Neural cell (in vitro differentiated cells): ENCODE data around the gene NLN. TPM values are rescaled to one million over a fixed set of nuclear protein-coding genes. Genes with fewer than 3 reads are reported as not detected.

ENCODE experiments used
- H2AFZ ChIP-seq: fragments of 200-600, 300-800 bp; sonication (generic), shearing (Covaris generic); 2 replicates; pipeline ENCODE4 v1.6.0; 2014; ENCODE audit warnings: low read depth, mild to moderate bottlenecking, antibody characterized with exemption, low read length, moderate library complexity
- H3F3A ChIP-seq: fragments of 200-600 bp; shearing (Covaris generic); 2 replicates; pipeline ENCODE4 v1.6.1; 2016; ENCODE audit warnings: mild to moderate bottlenecking, moderate library complexity, mixed read lengths, antibody characterized with exemption, low read length; ENCODE audit not compliant: insufficient read depth, poor library complexity, severe bottlenecking
- H3K27ac ChIP-seq: fragments of 200-600, 300-800 bp; sonication (generic), shearing (Covaris generic); 2 replicates; pipeline ENCODE4 v1.5.1; 2014; ENCODE audit warnings: mild to moderate bottlenecking, low read length, moderate library complexity
- H3K27me3 ChIP-seq: fragments of 300-800, 200-600 bp; sonication (generic), shearing (Covaris generic); 2 replicates; pipeline ENCODE4 v1.6.0; 2014; ENCODE audit warnings: mild to moderate bottlenecking, low read depth, low read length, moderate library complexity; ENCODE audit not compliant: insufficient read depth
- H3K36me3 ChIP-seq: fragments of 300-800, 200-600 bp; sonication (generic), shearing (Covaris generic); 2 replicates; pipeline ENCODE4 v1.5.1; 2014; ENCODE audit warnings: mild to moderate bottlenecking, antibody characterized with exemption, low read length, moderate library complexity; ENCODE audit not compliant: insufficient read depth
- H3K4me2 ChIP-seq: fragments of 300-800, 200-600 bp; sonication (generic), shearing (Covaris generic); 2 replicates; pipeline ENCODE4 v1.6.0; 2014; ENCODE audit warnings: mild to moderate bottlenecking, low read length
- H3K4me3 ChIP-seq: fragments of 300-800, 200-600 bp; sonication (generic), shearing (Covaris generic); 2 replicates; pipeline ENCODE4 v1.5.1; 2014; ENCODE audit warnings: mild to moderate bottlenecking, low read length, moderate library complexity
- H3K79me2 ChIP-seq: fragments of 200-600 bp; shearing (Covaris generic); replicated peaks from 2 replicates; pipeline ENCODE4 v1.6.0; 2014; ENCODE audit warnings: mild to moderate bottlenecking, low read length, moderate library complexity; ENCODE audit not compliant: insufficient read depth
- H3K9ac ChIP-seq: fragments of 300-800, 200-600 bp; sonication (generic), shearing (Covaris generic); 2 replicates; pipeline ENCODE4 v1.6.1; 2016; ENCODE audit warnings: mild to moderate bottlenecking, low read length, mixed read lengths
- H3K9me2 ChIP-seq: fragments of 200-600 bp; shearing (Covaris generic); 2 replicates; pipeline ENCODE4 v1.6.1; 2016; ENCODE audit warnings: mild to moderate bottlenecking, low read length, mixed read lengths; ENCODE audit not compliant: insufficient read depth
- H3K9me3 ChIP-seq: fragments of 200-600, 300-800 bp; sonication (generic), shearing (Covaris generic); 2 replicates; pipeline ENCODE4 v1.6.1; 2016; ENCODE audit warnings: mild to moderate bottlenecking, mixed run types, low read length, moderate library complexity, mixed read lengths
- H4K20me1 ChIP-seq: fragments of 200-600 bp; shearing (Covaris generic); 2 replicates; pipeline ENCODE4 v1.6.1; 2016; ENCODE audit warnings: mild to moderate bottlenecking, mixed run types; ENCODE audit not compliant: insufficient read depth
- CTCF ChIP-seq: fragments of 450-650 bp; IDR thresholded peaks from 2 replicates; pipeline ENCODE4 v1.5.1; 2014; ENCODE audit warnings: antibody characterized with exemption, mild to moderate bottlenecking, moderate library complexity; ENCODE audit not compliant: poor library complexity, severe bottlenecking
- EP300 ChIP-seq: fragments of 450-650 bp; conservative IDR thresholded peaks from 2 replicates; pipeline ENCODE4 v1.6.1; 2014; ENCODE audit warnings: antibody characterized with exemption, mild to moderate bottlenecking, moderate library complexity; ENCODE audit not compliant: poor library complexity, severe bottlenecking
- EZH2 ChIP-seq: fragments of 200-600, 300-800 bp; shearing (Covaris generic), sonication (generic); IDR thresholded peaks from 2 replicates; pipeline ENCODE4 v1.6.1; 2014; ENCODE audit warnings: antibody characterized with exemption, low read length, borderline replicate concordance, mild to moderate bottlenecking; ENCODE audit not compliant: insufficient read depth, poor library complexity, severe bottlenecking
- MXI1 ChIP-seq: fragments of 450-650 bp; conservative IDR thresholded peaks from 2 replicates; pipeline ENCODE4 v1.6.1; 2014; ENCODE audit warnings: antibody characterized with exemption, mild to moderate bottlenecking; ENCODE audit not compliant: poor library complexity, severe bottlenecking
- POLR2AphosphoS5 ChIP-seq: IDR thresholded peaks from 2 replicates; pipeline ENCODE4 v1.6.1; 2012
- RAD21 ChIP-seq: fragments of 450-650 bp; conservative IDR thresholded peaks from 2 replicates; pipeline ENCODE4 v1.6.1; 2014; ENCODE audit warnings: antibody characterized with exemption, mild to moderate bottlenecking, moderate library complexity
- REST ChIP-seq: IDR thresholded peaks from 2 replicates; pipeline ENCODE4 v1.6.1; 2012; ENCODE audit warnings: borderline replicate concordance
- SMC3 ChIP-seq: fragments of 450-650 bp; conservative IDR thresholded peaks from 2 replicates; pipeline ENCODE4 v1.6.1; 2014; ENCODE audit warnings: antibody characterized with exemption, mild to moderate bottlenecking, moderate library complexity; ENCODE audit not compliant: poor library complexity
- TAF1 ChIP-seq: IDR thresholded peaks from 2 replicates; pipeline ENCODE4 v1.6.1; 2012; ENCODE audit warnings: low read depth
- polyA plus RNA-seq: library from polyadenylated mRNA; depleted of rRNA; stranded (reverse); fragments of >200 nt; gene quantifications from 2 replicates; pipeline ENCODE4 v1.2.3, GENCODE V29; 2014

The NLN gene
- polyA plus RNA-seq, 1 donor from 2014 or later: 18.7 TPM

GRCh38 chr5:65799857-65800256, 77.9 kb downstream of the NLN start:
- peaks cover 3% of the 10 kb centered on the region for H3K9me3 ChIP-seq
- peaks cover 14% of the 10 kb centered on the region for H3K36me3 ChIP-seq
- no peak overlapping the region for H3K27ac ChIP-seq

GRCh38 chr5:65800775-65801174, 78.8 kb downstream of the NLN start:
- H3K9me3 ChIP-seq: peaks cover 3% of the 10 kb centered on the region
- H3K4me2 ChIP-seq: no peak overlapping the region

More at GRCh38 chr5:65799857-65800256, 77.9 kb downstream of the NLN start:
- H3K4me2 ChIP-seq: no peak overlapping the region
- no peaks in the 10 kb centered on the region for H3K9me2 ChIP-seq
- H3K79me2 ChIP-seq: no peaks in the 10 kb centered on the region
- TF ChIP-seq EP300: no peak
- no peak for TF ChIP-seq TAF1
- no peak for TF ChIP-seq CTCF
- TF ChIP-seq POLR2AphosphoS5: no peak
- no peak for TF ChIP-seq REST
- TF ChIP-seq EZH2: no peak
- TF ChIP-seq MXI1: no peak
- no peak for TF ChIP-seq RAD21
- no peak for TF ChIP-seq SMC3
- no peaks in the 10 kb centered on the region for H3F3A ChIP-seq
- no peak overlapping the region for H2AFZ ChIP-seq
- no peak overlapping the region for H3K9ac ChIP-seq
- H3K4me3 ChIP-seq: no peak overlapping the region
- H4K20me1 ChIP-seq: no peaks in the 10 kb centered on the region
- no peaks in the 10 kb centered on the region for H3K27me3 ChIP-seq

More at GRCh38 chr5:65800775-65801174, 78.8 kb downstream of the NLN start:
- no peaks in the 10 kb centered on the region for H3K27me3 ChIP-seq
- H3K79me2 ChIP-seq: no peaks in the 10 kb centered on the region
- H3K9ac ChIP-seq: no peak overlapping the region
- peaks cover 14% of the 10 kb centered on the region for H3K36me3 ChIP-seq
- H3F3A ChIP-seq: no peaks in the 10 kb centered on the region
- no peaks in the 10 kb centered on the region for H4K20me1 ChIP-seq
- no peak overlapping the region for H3K4me3 ChIP-seq
- H2AFZ ChIP-seq: no peak overlapping the region
- H3K9me2 ChIP-seq: no peaks in the 10 kb centered on the region
- no peak for TF ChIP-seq POLR2AphosphoS5
- no peak for TF ChIP-seq RAD21
- no peak for TF ChIP-seq REST
- TF ChIP-seq EZH2: no peak
- TF ChIP-seq EP300: no peak
- H3K27ac ChIP-seq: no peak overlapping the region
